ENCODE results near the gene SPATA13.
"Not testable (repeated sequence)": the region's sequence is repeated elsewhere in the genome, so short reads cannot be mapped to it uniquely, and the experiment has no call there.

The SPATA13 gene

DNA sequence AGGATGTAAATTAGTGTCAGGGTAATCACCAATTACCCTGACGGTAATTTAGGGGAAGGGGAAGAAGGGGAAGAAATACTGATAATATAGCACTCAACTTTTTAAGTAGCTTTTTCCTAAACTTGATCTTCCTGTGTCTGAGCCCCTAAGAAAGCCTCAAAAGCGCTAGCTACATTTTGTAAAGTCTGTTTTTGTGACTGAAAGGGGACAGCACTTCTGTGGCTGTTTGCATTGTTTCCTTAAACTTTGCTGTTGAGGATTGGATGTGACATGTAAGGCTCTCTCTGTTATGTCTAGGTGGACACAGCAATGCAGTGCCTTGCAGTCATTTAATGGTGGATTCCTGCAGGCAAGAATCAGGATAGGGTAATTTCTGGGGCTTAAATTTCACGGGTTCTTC, 42.8 kb downstream of the SPATA13 start:
- H4K8ac ChIP-seq (ENCODE audit: low read depth, low read length), result no peak overlapping the region
- no peak overlapping the region for H2BK12ac ChIP-seq (ENCODE audit: low read length)
- DNase-seq, result no peak
- no peaks in the 10 kb centered on the region for H3K79me2 ChIP-seq (ENCODE audit: control insufficient read depth, insufficient read depth, low read length, poor library complexity)
- no peak overlapping the region for H3K27ac ChIP-seq (ENCODE audit: low read depth, low read length)
- no peaks in the 10 kb centered on the region for H3K79me1 ChIP-seq (ENCODE audit: low read length)
- no peak overlapping the region for H3K14ac ChIP-seq (ENCODE audit: low read length)
- no peaks in the 10 kb centered on the region for H3K9me3 ChIP-seq (ENCODE audit: insufficient read depth, low read depth, low read length)
- no peak overlapping the region for H3K23ac ChIP-seq (ENCODE audit: low read length)
- no peak overlapping the region for H2AK5ac ChIP-seq (ENCODE audit: low read length)
- no peak overlapping the region for H2BK5ac ChIP-seq (ENCODE audit: low read depth, low read length, poor library complexity)
- H3K4me3 ChIP-seq (ENCODE audit: low read depth, low read length), result no peak overlapping the region
- H3K9ac ChIP-seq (ENCODE audit: low read length), result no peak overlapping the region
- H2BK120ac ChIP-seq (ENCODE audit: insufficient read depth, low read length, poor library complexity), result no peak overlapping the region
- no peak overlapping the region for H4K12ac ChIP-seq (ENCODE audit: low read depth, low read length)
- H4K91ac ChIP-seq (ENCODE audit: low read depth, low read length), result no peak overlapping the region
- WGBS (ENCODE audit: extremely low coverage, insufficient coverage, insufficient read length), result no CpG with 5 or more reads among the region's 3 CpGs
- no peaks in the 10 kb centered on the region for H3K4me1 ChIP-seq (ENCODE audit: control insufficient read depth in 1 of 2, insufficient read depth in 2 of 2, low read length in 2 of 2)
- no peak overlapping the region for H2AFZ ChIP-seq (ENCODE audit: insufficient read depth, low read length, poor library complexity)
- no peaks in the 10 kb centered on the region for H3K27me3 ChIP-seq (ENCODE audit: insufficient read depth, low read length)
- H3K18ac ChIP-seq (ENCODE audit: low read length), result no peak overlapping the region
- no peak overlapping the region for H3K4me2 ChIP-seq (ENCODE audit: low read length)
- peaks cover 0 to 2% of the 10 kb centered on the region in 2 experiments for H3K36me3 ChIP-seq (ENCODE audit: control insufficient read depth in 1 of 2, insufficient read depth in 2 of 2, low read length in 2 of 2)
- H3K4ac ChIP-seq (ENCODE audit: low read depth, low read length), result no peak overlapping the region

DNA sequence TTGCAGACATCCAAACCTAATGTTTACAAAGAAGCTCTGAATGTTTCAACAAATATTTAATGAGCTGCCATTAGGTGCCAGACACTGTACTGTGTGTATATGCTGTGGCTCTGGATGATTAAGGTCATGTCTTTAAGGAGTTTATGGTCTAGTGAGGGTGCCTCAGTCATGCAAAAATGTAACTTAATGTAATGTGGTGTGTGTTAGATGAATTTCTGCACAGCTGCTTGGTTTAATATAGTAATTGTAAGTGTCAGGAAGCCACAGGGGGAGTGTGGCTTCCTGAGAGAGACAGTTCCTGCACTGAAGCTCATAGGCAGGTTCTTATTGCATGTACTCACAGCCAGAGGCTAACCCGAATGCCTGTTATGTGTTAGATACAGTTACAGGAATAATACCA, 43.3 kb downstream of the SPATA13 start:
- Histone ChIP-seq H3K23ac (ENCODE audit: low read length) (no peak overlapping the region), H4K12ac (ENCODE audit: low read depth, low read length) (no peak overlapping the region), H2BK120ac (ENCODE audit: insufficient read depth, low read length, poor library complexity) (no peak overlapping the region), H3K4me2 (ENCODE audit: low read length) (no peak overlapping the region), H3K27ac (ENCODE audit: low read depth, low read length) (no peak overlapping the region), H2BK12ac (ENCODE audit: low read length) (no peak overlapping the region), H2AFZ (ENCODE audit: insufficient read depth, low read length, poor library complexity) (no peak overlapping the region), H3K14ac (ENCODE audit: low read length) (no peak overlapping the region), H3K79me2 (ENCODE audit: control insufficient read depth, insufficient read depth, low read length, poor library complexity) (no peaks in the 10 kb centered on the region), H2AK5ac (ENCODE audit: low read length) (no peak overlapping the region), H4K8ac (ENCODE audit: low read depth, low read length) (no peak overlapping the region), H3K36me3 (ENCODE audit: control insufficient read depth in 1 of 2, insufficient read depth in 2 of 2, low read length in 2 of 2) (peaks cover 0 to 2% of the 10 kb centered on the region in 2 experiments), H3K27me3 (ENCODE audit: insufficient read depth, low read length) (no peaks in the 10 kb centered on the region), H3K4ac (ENCODE audit: low read depth, low read length) (no peak overlapping the region), H2BK5ac (ENCODE audit: low read depth, low read length, poor library complexity) (no peak overlapping the region), H3K4me1 (ENCODE audit: control insufficient read depth in 1 of 2, insufficient read depth in 2 of 2, low read length in 2 of 2) (no peaks in the 10 kb centered on the region), H3K9me3 (ENCODE audit: insufficient read depth, low read depth, low read length) (no peaks in the 10 kb centered on the region), H4K91ac (ENCODE audit: low read depth, low read length) (no peak overlapping the region), H3K9ac (ENCODE audit: low read length) (no peak overlapping the region), H3K4me3 (ENCODE audit: low read depth, low read length) (no peak overlapping the region), H3K18ac (ENCODE audit: low read length) (no peak overlapping the region), H3K79me1 (ENCODE audit: low read length) (no peaks in the 10 kb centered on the region)
- no CpG with 5 or more reads among the region's 1 CpG for WGBS (ENCODE audit: extremely low coverage, insufficient coverage, insufficient read length)
- no peak for DNase-seq

DNA sequence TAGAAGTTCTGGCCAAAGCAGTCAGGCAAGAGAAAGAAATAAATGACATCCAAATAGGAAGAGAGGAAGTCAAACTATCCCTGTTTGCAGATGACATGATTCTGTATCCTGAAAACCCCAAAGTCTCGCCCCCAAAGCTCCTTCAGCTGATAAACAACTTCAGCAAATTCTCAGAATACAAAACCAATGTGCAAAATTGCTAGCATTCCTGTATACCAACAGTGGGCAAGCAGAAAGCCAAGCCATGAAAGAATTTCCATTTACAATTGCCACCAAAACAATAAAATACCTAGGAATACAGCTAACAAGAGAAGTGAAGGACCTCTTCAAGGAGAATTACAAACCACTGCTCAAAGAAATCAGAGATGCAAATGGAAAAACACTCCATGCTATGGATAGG, 44.6 kb downstream of the SPATA13 start:
- H4K8ac ChIP-seq (ENCODE audit: low read depth, low read length); H3K27ac ChIP-seq (ENCODE audit: low read depth, low read length); H3K4me1 ChIP-seq (ENCODE audit: control insufficient read depth in 1 of 2, insufficient read depth in 2 of 2, low read length in 2 of 2); H3K79me2 ChIP-seq (ENCODE audit: control insufficient read depth, insufficient read depth, low read length, poor library complexity); H3K36me3 ChIP-seq (ENCODE audit: control insufficient read depth in 1 of 2, insufficient read depth in 2 of 2, low read length in 2 of 2); H2AK5ac ChIP-seq (ENCODE audit: low read length); H3K18ac ChIP-seq (ENCODE audit: low read length); H2BK5ac ChIP-seq (ENCODE audit: low read depth, low read length, poor library complexity); H3K9ac ChIP-seq (ENCODE audit: low read length); H3K14ac ChIP-seq (ENCODE audit: low read length); H3K4ac ChIP-seq (ENCODE audit: low read depth, low read length); H4K91ac ChIP-seq (ENCODE audit: low read depth, low read length); H3K4me2 ChIP-seq (ENCODE audit: low read length); H2BK120ac ChIP-seq (ENCODE audit: insufficient read depth, low read length, poor library complexity); H3K4me3 ChIP-seq (ENCODE audit: low read depth, low read length); H4K12ac ChIP-seq (ENCODE audit: low read depth, low read length); H2AFZ ChIP-seq (ENCODE audit: insufficient read depth, low read length, poor library complexity); H2BK12ac ChIP-seq (ENCODE audit: low read length); H3K9me3 ChIP-seq (ENCODE audit: insufficient read depth, low read depth, low read length); DNase-seq; H3K79me1 ChIP-seq (ENCODE audit: low read length); H3K23ac ChIP-seq (ENCODE audit: low read length); H3K27me3 ChIP-seq (ENCODE audit: insufficient read depth, low read length): not testable (repeated sequence)
- no CpG with 5 or more reads among the region's 1 CpG for WGBS (ENCODE audit: extremely low coverage, insufficient coverage, insufficient read length)

DNA sequence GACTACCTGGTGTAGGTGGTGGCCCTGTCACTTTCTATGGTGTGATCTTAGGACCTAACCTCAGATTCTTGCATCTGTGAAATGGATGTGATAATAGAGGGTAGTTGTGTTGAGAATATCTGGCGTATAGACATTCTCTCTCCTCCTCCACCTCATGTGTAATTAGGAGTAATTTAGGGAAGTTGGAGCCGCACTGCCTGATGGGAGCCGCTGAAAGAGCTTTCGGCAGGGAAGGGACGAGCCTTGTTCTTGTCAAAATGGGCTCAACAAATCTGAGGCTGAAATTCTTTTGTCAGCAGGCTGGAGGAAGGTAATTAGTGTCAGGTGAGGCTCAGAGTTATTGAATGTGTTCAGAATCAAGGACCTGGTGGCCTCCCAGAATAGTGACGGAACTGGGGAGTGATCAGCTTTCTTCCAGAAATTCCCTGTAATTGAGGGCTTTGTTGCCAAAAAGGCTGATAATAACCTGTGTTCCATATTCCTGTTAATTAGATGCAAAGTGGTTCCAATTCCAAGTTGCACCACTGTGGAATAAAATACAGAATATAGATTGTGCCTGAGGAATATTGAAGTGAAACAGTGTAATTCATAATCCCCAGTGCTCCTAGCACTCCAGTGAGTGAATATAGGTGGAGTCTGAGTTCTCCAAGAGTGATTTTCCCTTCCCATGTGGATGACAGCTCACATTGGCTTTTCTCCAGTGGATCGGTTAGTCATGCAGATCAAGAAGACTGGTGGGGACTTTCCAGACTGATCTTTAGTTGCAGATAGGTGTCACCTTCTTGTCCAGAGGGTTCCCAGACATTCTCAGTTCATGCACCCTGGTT, 47.5 kb downstream of the SPATA13 start:
- H4K8ac ChIP-seq (ENCODE audit: low read depth, low read length), result no peak overlapping the region
- H3K9me3 ChIP-seq (ENCODE audit: insufficient read depth, low read depth, low read length), result peaks cover 1% of the 10 kb centered on the region
- H2AK5ac ChIP-seq (ENCODE audit: low read length), result no peak overlapping the region
- no peak overlapping the region for H4K91ac ChIP-seq (ENCODE audit: low read depth, low read length)
- no peaks in the 10 kb centered on the region for H3K27me3 ChIP-seq (ENCODE audit: insufficient read depth, low read length)
- no peak overlapping the region for H3K4me2 ChIP-seq (ENCODE audit: low read length)
- H3K14ac ChIP-seq (ENCODE audit: low read length), result no peak overlapping the region
- no peaks in the 10 kb centered on the region for H3K4me1 ChIP-seq (ENCODE audit: control insufficient read depth in 1 of 2, insufficient read depth in 2 of 2, low read length in 2 of 2)
- H3K9ac ChIP-seq (ENCODE audit: low read length), result no peak overlapping the region
- H3K79me2 ChIP-seq (ENCODE audit: control insufficient read depth, insufficient read depth, low read length, poor library complexity), result peaks cover 2% of the 10 kb centered on the region
- no peak overlapping the region for H2BK12ac ChIP-seq (ENCODE audit: low read length)
- H4K12ac ChIP-seq (ENCODE audit: low read depth, low read length), result no peak overlapping the region
- H3K27ac ChIP-seq (ENCODE audit: low read depth, low read length), result no peak overlapping the region
- H3K4me3 ChIP-seq (ENCODE audit: low read depth, low read length), result no peak overlapping the region
- no peak overlapping the region for H3K18ac ChIP-seq (ENCODE audit: low read length)
- H2BK5ac ChIP-seq (ENCODE audit: low read depth, low read length, poor library complexity), result no peak overlapping the region
- H3K36me3 ChIP-seq (ENCODE audit: control insufficient read depth in 1 of 2, insufficient read depth in 2 of 2, low read length in 2 of 2), result no peaks in the 10 kb centered on the region
- H2BK120ac ChIP-seq (ENCODE audit: insufficient read depth, low read length, poor library complexity), result no peak overlapping the region
- DNase-seq, result no peak
- WGBS (ENCODE audit: extremely low coverage, insufficient coverage, insufficient read length), result no CpG with 5 or more reads among the region's 7 CpGs
- no peak overlapping the region for H3K23ac ChIP-seq (ENCODE audit: low read length)
- no peak overlapping the region for H2AFZ ChIP-seq (ENCODE audit: insufficient read depth, low read length, poor library complexity)
- H3K4ac ChIP-seq (ENCODE audit: low read depth, low read length), result no peak overlapping the region
- no peaks in the 10 kb centered on the region for H3K79me1 ChIP-seq (ENCODE audit: low read length)

All from trophoblast cell (in vitro differentiated cells and primary cell).